GM12891 (cell line): ENCODE measurements around the gene LRRC27.

ENCODE experiments used
- POLR2A ChIP-seq: IDR thresholded peaks from 2 replicates; pipeline ENCODE4 v1.6.1; 2011; ENCODE audit warnings: low read depth, low read length, control low read depth
- POLR2AphosphoS5 ChIP-seq: IDR thresholded peaks from 2 replicates; pipeline ENCODE4 v1.6.1; 2011; ENCODE audit warnings: low read depth, low read length, control low read depth
- SPI1 ChIP-seq: IDR thresholded peaks from 2 replicates; pipeline ENCODE4 v1.6.1; 2011; ENCODE audit warnings: low read depth, low read length, control low read depth
- TAF1 ChIP-seq: IDR thresholded peaks from 2 replicates; pipeline ENCODE4 v1.6.1; 2011; ENCODE audit warnings: low read depth, low read length, control low read depth

- TF ChIP-seq POLR2A = no peak
- TF ChIP-seq TAF1 = no peak
- TF ChIP-seq POLR2AphosphoS5 = no peak
- TF ChIP-seq SPI1 = no peak
Measured at GRCh38 chr10:132385389-132385667, 53.3 kb downstream of the LRRC27 start.
